Stimulated activated CD8-positive, alpha-beta memory T cell treated with anti-CD3 and anti-CD28 coated beads, Interleukin-7, amount 100 ng/mL, for 48 hours (primary cell): ENCODE data around the gene RAD9B.
"Not testable (repeated sequence)": the region's sequence is repeated elsewhere in the genome, so short reads cannot be mapped to it uniquely, and the experiment has no call there.

Experiments used
- DNase-seq, 2 donors: peaks; one replicate each; pipeline ENCODE4 v3.0.0-alpha.2; 2020; ENCODE audit warnings: low read depth in 1 of 2; ENCODE audit errors: extremely low read depth in 1 of 2

Gene RAD9B

GRCh38 chr12:110501752-110502738 is at the start of gene RAD9B, which contains the start of gene VPS29:
TSS of gene RAD9B (plus strand) at chr12:110502331. CDS start at chr12:110502338, 7 bp downstream.
TSS of gene VPS29 (minus strand) at chr12:110502111. CDS start at chr12:110502051, 60 bp downstream.
- peak; percentile 96 to 99 for DNase-seq

- no peak for DNase-seq
Measured at GRCh38 chr12:110453569-110454296, 48.4 kb upstream of the RAD9B start.

- no peak for DNase-seq
Measured at GRCh38 chr12:110458756-110459155, 43.4 kb upstream of the RAD9B start.

GRCh38 chr12:110461189-110461588 is 40.9 kb upstream of the RAD9B start:
- not testable (repeated sequence) for DNase-seq

GRCh38 chr12:110465024-110465423 is 37.1 kb upstream of the RAD9B start:
- no peak for DNase-seq

GRCh38 chr12:110465765-110466164 is 36.4 kb upstream of the RAD9B start:
- DNase-seq, result not testable (repeated sequence)

- DNase-seq, result no peak
Measured at GRCh38 chr12:110466791-110467190, 35.3 kb upstream of the RAD9B start.

GRCh38 chr12:110467847-110468213 is 34.3 kb upstream of the RAD9B start:
- no peak for DNase-seq

GRCh38 chr12:110468214-110469048 is 33.7 kb upstream of the RAD9B start, which contains the start of the genes FAM216A and GPN3:
TSS of gene FAM216A (plus strand) at chr12:110468845. CDS start at chr12:110468876, 31 bp downstream.
TSS of gene GPN3 (minus strand) at chr12:110468257. CDS start at chr12:110468203, 54 bp downstream.
- peak; percentile 90 to 93 for DNase-seq

GRCh38 chr12:110475426-110475825 is 26.7 kb upstream of the RAD9B start:
- DNase-seq, result no peak

GRCh38 chr12:110498984-110499706 is 3.0 kb upstream of the RAD9B start:
- DNase-seq, result no peak

- DNase-seq, result peak in 1 of 2 donors; percentile 5
Measured at GRCh38 chr12:110501399-110501751, 756 bp upstream of the RAD9B start.

- DNase-seq, result no peak
Measured at GRCh38 chr12:110503432-110503831, 1.3 kb downstream of the RAD9B start.

- DNase-seq, result no peak
Measured at GRCh38 chr12:110505332-110505731, 3.2 kb downstream of the RAD9B start.

GRCh38 chr12:110508071-110508586 is 6.0 kb downstream of the RAD9B start:
- no peak for DNase-seq

- DNase-seq, result no peak
Measured at GRCh38 chr12:110513842-110514241, 11.7 kb downstream of the RAD9B start.

- DNase-seq, result no peak
Measured at GRCh38 chr12:110514363-110514762, 12.2 kb downstream of the RAD9B start.

- DNase-seq, result no peak
Measured at GRCh38 chr12:110516995-110517394, 14.9 kb downstream of the RAD9B start.

- DNase-seq, result not testable (repeated sequence)
Measured at GRCh38 chr12:110518014-110518413, 15.9 kb downstream of the RAD9B start.
